Amygdala (tissue), 56 donors: ENCODE results near the gene OR10R2.
A peak's percentile ranks its signal among the peaks of the same experiment; 100 is the strongest.

Source experiments
- DNase-seq, 56 donors: peaks; one replicate each; lab custom pipeline; 2025; lab: John Stamatoyannopoulos, UW

Gene OR10R2

DNA sequence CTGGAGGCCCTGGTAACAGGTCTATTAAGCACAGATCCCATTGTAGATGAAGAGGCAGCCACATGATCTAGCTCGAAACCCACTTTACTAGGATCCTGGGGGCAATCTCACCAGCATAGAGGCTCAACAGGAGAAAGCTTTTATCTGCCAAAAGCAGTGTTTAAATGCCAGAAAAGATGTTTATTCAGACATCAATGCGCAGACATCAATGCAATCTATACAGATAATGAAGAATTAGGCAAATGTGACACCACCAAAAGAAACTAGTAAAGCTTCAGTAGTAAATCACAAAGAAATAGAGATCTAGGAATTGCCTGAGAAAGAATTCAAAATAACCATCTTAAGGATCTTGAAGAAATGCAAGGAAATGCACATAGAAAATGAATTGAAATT is 49.6 kb downstream of the OR10R2 start:
- no peak for DNase-seq

- DNase-seq = peak in 1 of 56 donors; percentile 8
Observed at GRCh38 chr1:158527190-158527815, 55.3 kb downstream of the OR10R2 start.
